ENCODE results near the gene USP47. TPM values are rescaled to one million over a fixed set of nuclear protein-coding genes. Genes with fewer than 3 reads are reported as not detected.

Gene USP47
- total RNA-seq, 2 experiments from 2014 or later = 42.2 to 44.1 TPM

GRCh38 chr11:11989774-11990744 lies 148.3 kb downstream of the USP47 start:
- no peaks in the 10 kb centered on the region for H3K36me3 ChIP-seq (ENCODE audit: insufficient read depth, low read length)
- no peak overlapping the region for H3K4me3 ChIP-seq (ENCODE audit: low read depth, low read length, poor library complexity, severe bottlenecking)
- H3K79me2 ChIP-seq (ENCODE audit: insufficient read depth, low read depth, low read length) = no peaks in the 10 kb centered on the region
- no peak overlapping the region for H2AFZ ChIP-seq (ENCODE audit: low read length)
- intact Hi-C loops (cut with micrococcal nuclease; ENCODE audit: unreplicated experiment) = no loop called here
- BruUV-seq (replicated peaks) = no TSS peak
- H3K27ac ChIP-seq (ENCODE audit: low read depth, low read length, poor library complexity, severe bottlenecking) = no peak overlapping the region
- TF ChIP-seq CTCF (conservative IDR thresholded peaks at IDR 0.05; ENCODE audit: low read length) (no peak), EZH2phosphoT487 (IDR thresholded peaks at IDR 0.05; ENCODE audit: borderline replicate concordance, low read depth, low read length) (no peak)
- no peaks in the 10 kb centered on the region for H4K20me1 ChIP-seq (ENCODE audit: insufficient read depth, low read length)
- no peak for DNase-seq (ENCODE audit: low spot score)
- H3K4me2 ChIP-seq (ENCODE audit: low read length) = no peak overlapping the region
- ChIA-PET POLR2A (no interaction called here), CTCF (ENCODE audit: unreplicated experiment) (no interaction called here)
- no peaks in the 10 kb centered on the region for H3K9me3 ChIP-seq (ENCODE audit: low read length)
- no peaks in the 10 kb centered on the region for H3K4me1 ChIP-seq (ENCODE audit: insufficient read depth, low read length, poor library complexity, severe bottlenecking)
- no peaks in the 10 kb centered on the region for H3K9me2 ChIP-seq (ENCODE audit: insufficient read depth, low read length)

GRCh38 chr11:11992257-11993212 lies 150.8 kb downstream of the USP47 start:
- H4K20me1 ChIP-seq (ENCODE audit: insufficient read depth, low read length) = no peaks in the 10 kb centered on the region
- ChIA-PET CTCF (ENCODE audit: unreplicated experiment) (no interaction called here), POLR2A (interaction anchor here (0.7 kb wide), 1 partner anchor 14 kb away, joined by 3 read pairs; no protein-coding TSS in a partner anchor)
- H3K36me3 ChIP-seq (ENCODE audit: insufficient read depth, low read length) = no peaks in the 10 kb centered on the region
- no peak for DNase-seq (ENCODE audit: low spot score)
- no peaks in the 10 kb centered on the region for H3K9me2 ChIP-seq (ENCODE audit: insufficient read depth, low read length)
- intact Hi-C loops (cut with micrococcal nuclease; ENCODE audit: unreplicated experiment) = no loop called here
- no peaks in the 10 kb centered on the region for H3K79me2 ChIP-seq (ENCODE audit: insufficient read depth, low read depth, low read length)
- BruUV-seq (replicated peaks) = no TSS peak
- TF ChIP-seq EZH2phosphoT487 (IDR thresholded peaks at IDR 0.05; ENCODE audit: borderline replicate concordance, low read depth, low read length) (no peak), CTCF (conservative IDR thresholded peaks at IDR 0.05; ENCODE audit: low read length) (no peak)
- H3K4me1 ChIP-seq (ENCODE audit: insufficient read depth, low read length, poor library complexity, severe bottlenecking) = no peaks in the 10 kb centered on the region
- no peak overlapping the region for H3K4me2 ChIP-seq (ENCODE audit: low read length)
- no peaks in the 10 kb centered on the region for H3K9me3 ChIP-seq (ENCODE audit: low read length)
- no peak overlapping the region for H3K4me3 ChIP-seq (ENCODE audit: low read depth, low read length, poor library complexity, severe bottlenecking)
- H3K27ac ChIP-seq (ENCODE audit: low read depth, low read length, poor library complexity, severe bottlenecking) = no peak overlapping the region
- no peak overlapping the region for H2AFZ ChIP-seq (ENCODE audit: low read length)
